Limb (tissue), 2 donors: Measurements from ENCODE around the gene PIWIL1.

Experiments
- DNase-seq, 2 donors: peaks; one replicate each; pipeline ENCODE4 v3.0.0-alpha.2; 2016; ENCODE audit errors: extremely low spot score in 2 of 2

Gene PIWIL1

DNA sequence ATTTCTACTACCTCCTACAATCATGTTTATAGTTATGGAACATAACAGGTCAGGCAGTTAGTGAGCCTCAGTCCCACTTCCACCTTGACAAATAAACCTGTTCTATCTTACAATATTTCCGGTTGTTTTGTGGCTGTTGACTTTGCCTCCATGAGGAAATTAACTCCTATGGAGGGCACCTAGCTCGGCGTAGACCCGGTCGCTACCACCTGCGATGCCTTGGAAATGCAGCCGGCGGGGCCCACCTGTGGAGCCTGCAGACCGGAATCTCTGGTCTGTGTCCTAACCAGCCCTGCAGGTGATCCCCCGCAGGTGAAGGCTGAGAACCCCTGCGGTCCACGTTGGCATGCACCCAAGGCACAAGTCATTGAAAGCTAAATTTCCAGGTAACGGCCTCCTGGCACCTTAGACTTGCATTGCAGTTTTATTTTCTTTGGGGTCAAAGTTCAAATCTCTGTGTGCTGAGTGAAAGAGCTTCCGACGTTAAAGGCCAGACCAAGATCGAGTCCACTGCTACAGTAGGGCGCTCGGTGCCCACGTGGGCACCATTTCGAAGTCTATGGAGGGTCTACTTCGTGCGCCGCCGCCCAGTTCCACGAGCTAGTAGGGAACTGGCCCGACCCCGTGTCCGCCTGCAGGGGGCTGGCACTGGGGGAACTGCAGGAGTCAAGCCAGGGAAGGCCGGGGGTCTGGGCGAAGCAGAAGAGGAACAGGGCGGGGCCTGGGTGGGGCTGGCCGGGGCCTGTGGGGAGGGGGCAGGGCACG lies 782 bp upstream of the PIWIL1 start:
- no peak for DNase-seq

DNA sequence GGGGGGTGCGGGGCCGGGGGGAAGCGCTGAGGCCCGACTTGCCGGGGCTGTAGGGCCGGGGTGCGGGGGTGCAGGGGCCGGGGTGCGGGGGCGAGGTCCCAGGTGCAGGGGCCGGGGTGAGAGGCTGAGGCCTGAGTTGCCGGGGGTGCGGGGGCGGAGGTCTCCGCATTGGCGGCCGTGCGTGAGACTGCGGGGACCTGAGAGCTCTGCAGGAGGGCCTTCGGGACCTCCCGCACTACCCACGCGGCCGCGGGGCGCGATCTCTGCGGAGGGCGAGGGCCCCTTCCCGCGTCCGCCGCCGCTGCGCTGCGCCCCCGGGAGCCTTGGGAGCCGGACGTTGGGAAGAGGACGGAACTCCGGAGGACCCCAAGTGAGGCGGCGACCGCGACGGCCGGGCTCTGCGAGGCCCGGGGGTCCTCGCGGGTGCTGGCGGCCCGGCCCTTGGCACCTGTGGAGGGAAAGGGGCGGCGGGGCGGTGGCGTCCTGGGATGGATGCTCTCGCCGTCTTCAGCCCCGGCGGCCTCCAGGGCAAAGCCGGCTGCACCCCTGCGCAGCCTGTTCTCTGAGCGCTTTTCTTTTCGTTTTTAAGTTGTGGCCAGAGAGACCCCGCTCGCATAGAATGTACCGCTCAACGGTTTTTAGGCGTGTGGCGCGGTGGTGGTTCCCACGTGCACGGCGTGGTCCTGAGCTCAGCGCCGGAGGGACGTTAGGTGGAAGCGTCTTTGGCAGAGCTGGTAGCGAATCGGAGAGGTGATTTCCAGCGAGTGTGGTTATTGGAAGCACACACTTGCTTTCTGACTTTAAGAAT lies 1.3 kb downstream of the PIWIL1 start:
- DNase-seq = no peak

DNA sequence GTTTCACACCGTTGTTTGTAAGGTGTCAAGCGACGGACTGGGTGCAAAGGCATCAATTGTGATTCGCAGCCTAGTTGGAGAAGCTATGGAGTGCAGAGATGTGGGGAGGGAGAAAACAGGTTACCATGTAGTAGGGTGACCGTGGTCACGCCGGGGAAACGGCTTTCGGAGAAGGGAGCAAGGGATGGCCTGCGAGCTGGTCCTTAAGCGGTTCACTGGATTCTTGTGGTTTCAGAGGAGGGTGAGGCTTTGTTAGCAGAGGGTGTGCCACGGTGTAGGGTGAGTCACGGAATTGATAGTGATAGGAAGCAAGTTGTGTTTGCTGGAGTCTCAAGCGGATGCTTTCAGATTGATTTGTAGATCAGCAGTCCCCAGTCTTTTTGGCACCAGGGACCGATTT lies 2.3 kb downstream of the PIWIL1 start:
- no peak for DNase-seq

DNA sequence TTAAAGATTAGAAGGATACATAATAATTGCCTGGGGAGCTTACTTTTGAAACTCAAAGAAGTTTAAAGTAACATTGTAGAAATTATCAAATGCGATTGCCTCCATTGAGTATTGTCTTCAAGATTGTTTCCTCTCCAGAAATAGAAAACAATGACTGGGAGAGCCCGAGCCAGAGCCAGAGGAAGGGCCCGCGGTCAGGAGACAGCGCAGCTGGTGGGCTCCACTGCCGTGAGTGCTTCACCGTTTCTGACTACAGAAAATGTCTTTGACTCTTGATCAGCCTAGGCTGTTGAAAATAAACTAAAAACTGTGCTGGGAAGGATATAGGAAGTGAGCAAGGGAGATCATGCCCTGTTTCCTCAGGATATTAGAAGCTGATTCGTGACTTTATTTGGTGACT lies 4.8 kb downstream of the PIWIL1 start:
- no peak for DNase-seq

DNA sequence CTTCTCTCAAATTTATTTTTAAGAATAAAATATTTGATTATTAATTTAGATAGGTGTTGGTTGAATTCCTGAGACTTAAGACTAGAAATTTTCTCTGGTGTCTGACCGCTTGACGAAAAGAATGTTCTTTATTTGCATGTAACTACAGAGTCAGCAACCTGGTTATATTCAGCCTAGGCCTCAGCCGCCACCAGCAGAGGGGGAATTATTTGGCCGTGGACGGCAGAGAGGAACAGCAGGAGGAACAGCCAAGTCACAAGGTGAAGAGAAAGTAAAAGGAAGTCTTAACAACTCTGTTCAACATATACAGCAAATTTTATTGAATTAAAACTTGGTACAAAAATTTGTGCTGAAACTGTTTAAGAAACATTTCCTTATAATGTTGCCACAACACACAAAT lies 5.2 kb downstream of the PIWIL1 start:
- no peak for DNase-seq

DNA sequence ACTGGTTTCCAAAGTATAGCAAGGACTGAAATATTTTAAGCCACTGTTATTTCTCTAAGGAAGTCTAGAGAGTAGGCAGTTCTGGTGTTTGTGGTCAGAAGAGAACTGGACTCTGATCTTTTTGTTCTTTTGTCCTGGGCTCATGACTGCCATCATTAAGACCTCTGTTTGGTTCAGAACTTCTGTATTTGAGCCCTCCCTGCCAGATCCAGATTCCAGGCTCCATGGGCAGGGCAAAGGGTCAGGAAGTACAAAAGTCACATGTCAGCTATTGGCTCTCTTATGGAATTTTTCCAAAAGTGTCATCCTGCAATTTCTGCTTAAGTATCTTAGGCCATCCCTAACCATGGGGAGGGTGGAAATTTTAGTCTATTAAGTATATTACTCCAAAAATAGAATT lies 6.8 kb downstream of the PIWIL1 start:
- DNase-seq = no peak

DNA sequence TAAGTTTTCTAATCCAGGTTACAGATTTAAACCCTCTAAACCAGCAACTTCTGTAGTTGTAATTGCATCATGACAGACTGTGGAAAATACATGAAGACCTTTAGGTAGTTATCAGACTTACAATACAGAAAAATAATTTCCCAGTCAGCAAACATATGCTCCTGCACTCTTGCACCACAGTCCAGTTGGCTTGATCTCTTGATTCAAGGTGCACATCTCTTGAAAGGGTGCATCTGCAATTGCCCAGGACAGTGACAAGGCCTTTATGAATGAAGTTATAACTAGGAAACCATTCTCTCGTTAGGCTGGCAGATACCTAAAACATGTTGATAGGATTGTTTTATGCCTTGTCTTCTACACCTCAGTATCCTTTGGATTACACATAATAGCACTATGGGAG lies 7.6 kb downstream of the PIWIL1 start:
- no peak for DNase-seq

DNA sequence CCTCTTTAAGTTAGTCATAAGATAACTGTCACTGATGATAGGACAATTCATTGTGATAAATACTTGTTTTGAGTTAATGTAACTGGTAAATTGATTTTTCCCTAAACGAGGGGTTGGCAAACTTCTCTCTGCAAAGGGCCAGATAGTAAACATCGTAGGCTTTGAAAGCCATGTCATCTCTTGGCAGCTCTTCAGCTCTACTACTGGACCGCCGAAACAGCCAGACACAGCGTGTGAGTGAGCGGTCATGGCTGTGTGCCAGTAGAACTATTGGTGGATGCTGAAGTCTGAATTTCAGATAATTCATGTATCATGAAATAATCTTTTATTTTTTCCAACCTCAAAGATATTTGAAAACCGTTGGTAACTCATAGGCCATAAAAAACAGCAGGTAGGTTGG lies 9.9 kb downstream of the PIWIL1 start:
- no peak for DNase-seq

DNA sequence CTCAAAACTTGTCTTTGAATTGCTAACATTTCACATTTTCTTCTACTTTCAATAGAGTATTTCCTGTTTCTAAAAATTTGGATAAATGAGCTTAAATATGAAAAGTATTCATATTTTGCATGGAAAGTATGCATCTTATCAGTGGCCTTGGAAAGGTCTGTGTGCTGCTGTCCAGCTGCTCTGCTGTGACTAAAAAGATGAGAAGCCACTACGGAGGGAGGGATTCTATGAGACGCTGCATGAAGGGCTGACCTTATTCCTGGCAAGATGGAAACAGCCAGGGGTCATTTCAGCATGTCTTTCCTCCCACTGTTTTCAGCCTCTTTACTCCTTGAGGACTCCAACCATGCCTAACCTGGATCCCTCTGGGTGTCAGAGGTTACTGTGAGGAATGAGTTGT lies 13.0 kb downstream of the PIWIL1 start:
- DNase-seq = no peak

DNA sequence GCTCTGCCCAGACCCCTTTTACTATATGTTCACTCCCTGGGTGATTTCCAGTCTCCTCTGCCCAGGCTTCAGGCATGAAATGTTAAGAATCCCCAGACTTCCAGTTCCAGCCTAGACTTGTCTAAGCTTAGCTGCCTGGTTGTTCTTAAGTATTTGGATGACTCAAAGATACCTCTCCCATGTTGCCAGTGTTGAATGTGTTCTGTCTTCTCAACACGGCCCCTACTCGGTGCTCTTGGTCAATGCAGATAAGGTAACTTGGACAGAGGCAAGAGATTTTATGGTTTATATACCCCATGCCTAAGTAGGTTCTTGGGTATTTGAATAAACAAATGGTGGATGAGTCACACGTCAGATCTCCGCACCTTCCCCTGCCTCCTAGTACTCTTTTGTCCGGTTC lies 13.6 kb downstream of the PIWIL1 start:
- no peak for DNase-seq

DNA sequence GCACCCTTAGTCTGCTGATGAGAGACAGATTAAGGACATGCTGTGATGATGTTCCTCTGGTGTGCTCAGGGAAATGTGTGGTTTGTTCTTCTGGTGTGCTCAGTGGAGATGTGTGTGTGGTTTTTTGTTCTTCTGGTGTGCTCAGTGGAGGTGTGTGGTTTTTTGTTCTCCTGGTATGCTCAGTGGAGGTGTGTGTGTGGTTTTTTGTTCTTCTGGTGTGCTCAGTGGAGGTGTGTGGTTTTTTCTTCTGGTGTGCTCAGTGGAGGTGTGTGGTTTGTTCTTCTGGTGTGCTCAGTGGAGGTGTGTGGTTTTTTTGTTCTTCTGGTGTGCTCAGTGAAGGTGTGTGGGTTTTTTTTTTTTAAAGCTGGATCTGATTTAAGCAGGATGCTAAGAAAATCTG lies 15.4 kb downstream of the PIWIL1 start:
- DNase-seq = no peak

DNA sequence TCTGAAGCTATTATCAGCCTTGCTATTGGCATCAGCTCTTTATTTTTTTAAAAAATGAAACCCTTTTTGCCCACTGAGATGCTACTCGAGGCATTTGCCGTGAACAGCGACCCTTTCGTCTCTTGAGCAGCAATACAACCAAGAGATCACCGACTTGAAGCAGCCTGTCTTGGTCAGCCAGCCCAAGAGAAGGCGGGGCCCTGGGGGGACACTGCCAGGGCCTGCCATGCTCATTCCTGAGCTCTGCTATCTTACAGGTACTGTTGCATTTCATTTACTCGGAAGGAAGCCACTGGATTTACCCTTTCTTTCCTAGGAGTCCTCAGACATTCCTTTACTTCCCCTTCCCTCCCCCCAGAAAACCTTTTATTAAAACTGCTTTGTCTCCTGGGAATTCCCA lies 16.7 kb downstream of the PIWIL1 start:
- DNase-seq = no peak

DNA sequence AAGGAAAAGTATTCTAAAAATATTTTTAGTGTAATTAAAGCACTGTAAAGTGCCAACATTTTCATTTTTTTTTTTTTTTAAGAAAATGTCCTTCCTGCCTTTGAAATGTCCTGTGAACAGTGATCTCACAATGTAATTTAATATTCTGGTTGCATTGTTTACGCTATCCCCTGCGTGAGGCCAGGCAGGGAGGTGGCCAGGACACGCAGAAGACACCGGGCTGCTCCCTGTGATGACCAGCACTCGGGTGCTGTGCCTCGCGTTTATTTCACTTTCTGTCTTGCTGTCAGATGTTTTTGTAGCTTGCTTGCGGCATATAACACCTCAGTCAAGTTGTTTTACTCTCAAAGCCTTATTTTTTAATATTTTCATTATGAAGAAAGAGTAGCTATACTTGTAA lies 18.5 kb downstream of the PIWIL1 start:
- DNase-seq = no peak

DNA sequence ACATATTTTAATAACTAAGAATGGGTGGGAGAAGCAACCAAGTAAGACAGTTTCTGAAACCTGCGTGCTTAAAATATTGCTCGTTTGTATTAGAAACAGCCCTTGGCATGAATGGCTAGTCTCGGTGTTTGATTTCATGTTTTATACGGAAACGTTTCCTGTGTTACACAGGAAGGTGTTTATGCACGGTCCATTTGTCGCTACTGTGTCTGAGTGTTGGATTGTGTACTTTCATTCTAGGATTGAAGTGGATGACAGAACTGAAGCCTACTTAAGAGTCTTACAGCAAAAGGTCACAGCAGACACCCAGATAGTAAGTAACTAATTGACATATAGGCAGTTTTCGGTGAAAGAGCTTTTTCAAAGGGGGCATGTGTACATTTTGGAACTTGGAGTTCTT lies 19.6 kb downstream of the PIWIL1 start:
- DNase-seq = no peak

DNA sequence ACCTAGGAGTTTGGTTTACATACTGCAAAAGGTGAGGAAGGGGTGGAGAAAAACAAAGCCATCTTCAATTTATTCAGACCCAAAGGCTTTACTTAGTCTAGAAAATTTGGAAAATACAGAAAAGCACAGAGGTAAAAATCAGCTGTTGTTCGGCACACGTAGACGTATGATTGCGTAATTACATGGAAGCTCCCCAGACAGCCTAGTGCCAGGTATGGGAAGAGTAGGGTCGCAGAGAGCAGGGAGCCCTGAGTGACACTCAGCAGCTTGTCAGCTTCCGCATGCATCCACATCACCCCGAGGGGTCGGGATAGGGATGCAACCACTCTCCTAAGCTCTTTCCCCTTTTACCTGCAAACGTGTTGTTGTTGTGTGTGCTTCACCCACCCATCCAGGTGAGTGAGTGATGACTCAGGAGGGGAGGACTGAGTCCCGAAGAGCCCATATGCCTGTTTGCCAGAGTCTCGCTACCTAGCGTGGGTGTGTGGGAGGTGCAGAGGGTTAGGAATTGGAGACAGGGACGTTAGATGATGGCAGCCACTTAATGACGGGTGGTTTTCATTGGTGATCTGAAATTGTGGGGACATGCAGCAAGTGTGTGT lies 20.1 kb downstream of the PIWIL1 start:
- DNase-seq = no peak

DNA sequence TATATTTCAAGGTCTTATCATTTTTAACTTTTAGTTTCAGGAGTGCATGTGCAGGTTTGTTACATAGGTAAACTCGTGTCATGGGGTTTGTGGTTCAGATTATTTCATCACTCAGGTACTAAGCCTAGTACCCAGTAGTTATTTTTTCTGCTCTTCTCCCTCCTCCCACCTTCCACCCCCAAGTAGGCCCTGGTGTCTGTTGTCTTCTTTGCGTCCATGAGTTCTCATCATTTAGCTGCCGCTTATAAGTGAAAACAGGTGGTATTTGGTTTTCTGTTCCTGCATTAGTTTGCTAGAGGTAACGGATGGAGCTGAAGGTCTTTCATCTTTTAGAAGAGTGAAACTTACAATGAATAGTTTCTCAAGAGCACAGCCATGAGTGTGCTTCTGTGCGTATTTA lies 24.4 kb downstream of the PIWIL1 start:
- no peak for DNase-seq

DNA sequence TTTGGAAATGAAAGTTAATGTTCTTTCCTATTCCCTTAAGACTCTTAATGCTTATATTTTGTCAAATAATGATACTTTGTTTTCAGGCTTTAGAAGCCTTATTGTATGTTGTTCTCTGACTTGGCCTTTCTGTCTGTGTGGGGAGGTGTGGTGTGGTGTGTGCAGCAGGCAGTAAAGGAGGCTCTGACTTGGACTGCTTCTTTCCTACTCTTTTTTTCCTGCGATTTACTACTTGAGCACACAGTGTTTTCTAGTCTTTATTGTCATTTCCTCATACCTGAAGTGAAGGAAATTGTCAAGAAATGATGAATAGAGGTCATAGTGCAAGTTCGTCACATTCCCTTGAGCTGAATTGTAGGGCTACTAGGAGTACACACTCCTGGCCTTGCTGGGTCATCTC lies 26.9 kb downstream of the PIWIL1 start:
- DNase-seq = no peak

DNA sequence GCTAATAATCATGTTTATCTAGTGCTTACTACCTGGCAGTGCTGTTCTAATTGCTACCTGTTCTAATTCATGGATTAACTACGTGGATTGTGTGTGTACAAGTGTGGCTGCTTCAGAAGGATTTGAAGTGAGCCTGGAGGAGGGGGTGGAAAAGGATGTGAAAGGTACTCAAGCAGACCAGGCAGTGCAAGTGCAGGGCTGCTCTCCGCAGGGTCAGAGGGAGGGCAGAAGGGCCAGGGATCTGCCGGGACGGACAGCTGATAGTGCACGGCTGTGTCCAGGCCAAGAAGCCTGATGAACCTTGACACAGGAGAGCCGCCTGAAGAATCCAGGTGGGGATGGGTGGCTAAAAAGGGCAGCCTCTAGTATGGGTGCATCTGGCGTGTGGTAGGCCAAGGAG lies 28.5 kb downstream of the PIWIL1 start:
- DNase-seq = no peak

DNA sequence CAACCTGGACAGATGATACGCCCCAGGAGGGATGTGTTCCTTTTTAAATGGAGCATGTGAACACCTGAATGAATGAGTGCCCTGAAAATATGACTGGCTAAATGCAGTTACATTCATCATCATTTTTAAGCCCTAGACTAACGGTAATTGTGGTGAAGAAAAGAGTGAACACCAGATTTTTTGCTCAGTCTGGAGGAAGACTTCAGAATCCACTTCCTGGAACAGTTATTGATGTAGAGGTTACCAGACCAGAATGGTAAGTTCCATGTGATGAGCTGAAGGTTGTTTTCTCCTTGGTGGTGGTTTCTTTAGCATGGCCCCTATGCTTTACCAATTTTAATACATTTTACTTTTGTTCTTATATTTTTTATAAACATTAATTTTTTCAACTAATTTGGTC lies 29.3 kb downstream of the PIWIL1 start:
- DNase-seq = no peak

DNA sequence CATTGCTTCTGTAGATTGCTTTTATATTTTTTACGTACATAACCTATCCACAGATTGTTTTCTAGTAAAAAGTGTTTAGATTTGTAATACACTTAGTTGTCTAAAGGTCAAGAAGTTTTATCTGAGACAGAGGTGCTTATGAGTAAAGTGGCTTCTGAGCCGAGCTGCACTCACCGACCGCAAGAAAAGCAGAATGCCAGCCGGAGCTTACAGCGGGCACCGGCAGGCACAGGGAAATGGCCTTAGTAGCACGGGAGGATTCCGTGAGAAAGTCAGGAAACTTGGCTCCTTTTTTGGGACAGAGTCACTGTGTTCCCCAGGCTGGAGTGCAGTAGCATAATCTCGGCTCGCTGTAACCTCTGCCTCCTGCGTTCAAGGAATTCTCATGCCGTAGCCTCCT lies 29.8 kb downstream of the PIWIL1 start:
- no peak for DNase-seq

DNA sequence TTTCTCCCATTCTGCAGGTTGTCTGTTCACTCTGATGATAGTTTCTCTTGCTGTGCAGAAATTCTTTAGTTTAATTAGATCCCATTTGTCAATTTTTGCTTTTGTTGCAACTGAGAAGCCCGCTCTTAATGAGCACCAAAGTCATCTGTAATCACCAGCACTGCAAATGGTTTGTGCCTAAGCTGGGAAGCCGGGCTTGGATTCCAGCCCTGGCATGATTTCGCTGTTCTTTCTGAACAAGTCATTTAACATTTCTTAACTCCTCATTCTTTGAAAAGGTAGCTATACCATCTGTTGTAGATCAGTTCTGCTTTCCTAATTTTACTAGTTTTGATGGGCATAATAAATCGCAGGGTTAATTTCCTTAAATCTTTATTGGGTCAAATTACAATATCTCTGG lies 32.1 kb downstream of the PIWIL1 start:
- no peak for DNase-seq

DNA sequence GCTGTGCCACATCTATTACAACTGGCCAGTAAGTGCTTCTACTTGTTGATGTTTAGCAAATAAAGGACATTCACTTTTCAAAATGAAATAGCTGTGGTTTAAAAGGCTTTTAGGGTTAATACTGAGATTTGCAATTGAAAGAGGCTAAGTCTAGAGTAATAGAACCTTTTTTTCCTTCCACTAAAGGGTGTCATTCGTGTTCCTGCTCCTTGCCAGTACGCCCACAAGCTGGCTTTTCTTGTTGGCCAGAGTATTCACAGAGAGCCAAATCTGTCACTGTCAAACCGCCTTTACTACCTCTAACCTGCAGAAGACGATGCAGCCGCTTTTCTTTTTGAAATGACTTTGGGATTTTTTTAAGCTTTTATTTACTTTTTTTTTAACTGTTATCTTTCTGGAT lies 33.6 kb downstream of the PIWIL1 start:
- no peak for DNase-seq

DNA sequence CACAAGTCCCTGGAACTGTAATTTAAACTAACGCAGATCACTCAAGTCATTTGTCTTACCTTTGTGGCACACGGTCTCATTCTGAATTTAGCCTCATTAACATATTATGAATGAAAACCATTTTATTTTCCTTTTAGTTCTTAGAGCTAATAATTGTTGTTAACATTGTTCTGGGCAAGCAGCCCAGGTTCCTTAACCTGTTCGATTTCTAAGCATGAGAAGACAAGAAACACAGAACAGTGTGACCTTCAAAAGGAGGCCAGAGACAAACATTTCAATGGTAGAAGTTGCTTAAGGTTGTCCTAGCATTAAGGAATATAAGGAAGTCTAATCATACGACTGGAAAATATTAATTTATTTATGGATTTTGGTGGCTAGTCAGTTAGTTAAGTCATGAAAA lies 35.2 kb downstream of the PIWIL1 start:
- DNase-seq = no peak
